PFSK-1 (cell line): ENCODE data around the gene RGS4.

Experiments used
- FOXP2 ChIP-seq: optimal IDR thresholded peaks from 2 replicates; pipeline ENCODE3; 2011; ENCODE audit warnings: borderline replicate concordance, control low read depth, inconsistent platforms; ENCODE audit not compliant: insufficient read depth; ENCODE audit errors: extremely low read length, extremely low read depth
- POLR2AphosphoS5 ChIP-seq: IDR thresholded peaks from 2 replicates; pipeline ENCODE4 v1.6.1; 2012; ENCODE audit warnings: low read depth, mild to moderate bottlenecking, control low read depth, low read length, moderate library complexity
- SIN3A ChIP-seq: IDR thresholded peaks from 2 replicates; pipeline ENCODE4 v1.6.1; 2012; ENCODE audit warnings: mild to moderate bottlenecking, low read length, moderate library complexity, borderline replicate concordance; ENCODE audit not compliant: insufficient read depth
- TAF1 ChIP-seq: IDR thresholded peaks from 2 replicates; pipeline ENCODE4 v1.6.1; 2012; ENCODE audit warnings: low read length, control low read depth, borderline replicate concordance; ENCODE audit not compliant: insufficient read depth
- TF ChIP-seq, protein P1 (sequence below), 2 experiments: IDR thresholded peaks; 2 replicates each; pipeline versions ENCODE4 v1.6.1 to v1.8.0; 2011 to 2012; ENCODE audit warnings: low read depth in 2 of 2, low read length in 2 of 2, control low read depth in 1 of 2, inconsistent platforms in 1 of 2, mild to moderate bottlenecking in 1 of 2, moderate library complexity in 1 of 2; ENCODE audit not compliant: insufficient read depth in 1 of 2

Gene RGS4

GRCh38 chr1:163055005-163055404, 14.2 kb upstream of the RGS4 start:
- TF ChIP-seq POLR2AphosphoS5 (no peak), TAF1 (no peak), FOXP2 (no peak), SIN3A (no peak)
- TF ChIP-seq, protein P1, sequence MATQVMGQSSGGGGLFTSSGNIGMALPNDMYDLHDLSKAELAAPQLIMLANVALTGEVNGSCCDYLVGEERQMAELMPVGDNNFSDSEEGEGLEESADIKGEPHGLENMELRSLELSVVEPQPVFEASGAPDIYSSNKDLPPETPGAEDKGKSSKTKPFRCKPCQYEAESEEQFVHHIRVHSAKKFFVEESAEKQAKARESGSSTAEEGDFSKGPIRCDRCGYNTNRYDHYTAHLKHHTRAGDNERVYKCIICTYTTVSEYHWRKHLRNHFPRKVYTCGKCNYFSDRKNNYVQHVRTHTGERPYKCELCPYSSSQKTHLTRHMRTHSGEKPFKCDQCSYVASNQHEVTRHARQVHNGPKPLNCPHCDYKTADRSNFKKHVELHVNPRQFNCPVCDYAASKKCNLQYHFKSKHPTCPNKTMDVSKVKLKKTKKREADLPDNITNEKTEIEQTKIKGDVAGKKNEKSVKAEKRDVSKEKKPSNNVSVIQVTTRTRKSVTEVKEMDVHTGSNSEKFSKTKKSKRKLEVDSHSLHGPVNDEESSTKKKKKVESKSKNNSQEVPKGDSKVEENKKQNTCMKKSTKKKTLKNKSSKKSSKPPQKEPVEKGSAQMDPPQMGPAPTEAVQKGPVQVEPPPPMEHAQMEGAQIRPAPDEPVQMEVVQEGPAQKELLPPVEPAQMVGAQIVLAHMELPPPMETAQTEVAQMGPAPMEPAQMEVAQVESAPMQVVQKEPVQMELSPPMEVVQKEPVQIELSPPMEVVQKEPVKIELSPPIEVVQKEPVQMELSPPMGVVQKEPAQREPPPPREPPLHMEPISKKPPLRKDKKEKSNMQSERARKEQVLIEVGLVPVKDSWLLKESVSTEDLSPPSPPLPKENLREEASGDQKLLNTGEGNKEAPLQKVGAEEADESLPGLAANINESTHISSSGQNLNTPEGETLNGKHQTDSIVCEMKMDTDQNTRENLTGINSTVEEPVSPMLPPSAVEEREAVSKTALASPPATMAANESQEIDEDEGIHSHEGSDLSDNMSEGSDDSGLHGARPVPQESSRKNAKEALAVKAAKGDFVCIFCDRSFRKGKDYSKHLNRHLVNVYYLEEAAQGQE (IDR thresholded peaks at IDR 0.05; ENCODE audit: insufficient read depth in 1 of 2, low read depth in 2 of 2, low read length in 2 of 2): no peak

DNA sequence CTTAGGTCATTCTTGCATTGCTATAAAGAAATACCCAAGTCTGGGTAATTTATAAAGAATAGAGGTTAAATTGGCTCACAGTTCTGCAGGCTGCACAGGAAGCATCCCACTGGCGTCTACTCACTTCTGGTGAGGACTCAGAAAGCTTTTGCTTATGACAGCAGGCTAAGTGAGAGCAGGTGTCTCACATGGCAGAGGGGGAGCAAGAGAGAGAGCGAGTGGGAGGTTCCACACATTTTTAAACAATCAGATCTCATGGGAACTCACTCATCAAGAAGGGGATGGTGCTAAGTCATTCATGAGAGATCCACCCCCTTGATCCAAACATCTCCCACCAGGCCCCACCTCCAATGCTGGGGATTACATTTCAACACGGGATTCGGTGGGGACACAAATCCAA, 13.6 kb upstream of the RGS4 start:
- TF ChIP-seq POLR2AphosphoS5 (0 out of 2 replicates have a peak, but pooled peaks have one; percentile 49), FOXP2 (no peak), TAF1 (no peak), SIN3A (peak; percentile 66; the same call in 1 of the 2 replicates)
- TF ChIP-seq, protein P1 (IDR thresholded peaks at IDR 0.05; ENCODE audit: insufficient read depth in 1 of 2, low read depth in 2 of 2, low read length in 2 of 2): no peak

GRCh38 chr1:163056831-163057230, 12.3 kb upstream of the RGS4 start:
- TF ChIP-seq POLR2AphosphoS5 (no peak), FOXP2 (no peak)
- TF ChIP-seq, protein P1 (IDR thresholded peaks at IDR 0.05; ENCODE audit: insufficient read depth in 1 of 2, low read depth in 2 of 2, low read length in 2 of 2): no peak

DNA sequence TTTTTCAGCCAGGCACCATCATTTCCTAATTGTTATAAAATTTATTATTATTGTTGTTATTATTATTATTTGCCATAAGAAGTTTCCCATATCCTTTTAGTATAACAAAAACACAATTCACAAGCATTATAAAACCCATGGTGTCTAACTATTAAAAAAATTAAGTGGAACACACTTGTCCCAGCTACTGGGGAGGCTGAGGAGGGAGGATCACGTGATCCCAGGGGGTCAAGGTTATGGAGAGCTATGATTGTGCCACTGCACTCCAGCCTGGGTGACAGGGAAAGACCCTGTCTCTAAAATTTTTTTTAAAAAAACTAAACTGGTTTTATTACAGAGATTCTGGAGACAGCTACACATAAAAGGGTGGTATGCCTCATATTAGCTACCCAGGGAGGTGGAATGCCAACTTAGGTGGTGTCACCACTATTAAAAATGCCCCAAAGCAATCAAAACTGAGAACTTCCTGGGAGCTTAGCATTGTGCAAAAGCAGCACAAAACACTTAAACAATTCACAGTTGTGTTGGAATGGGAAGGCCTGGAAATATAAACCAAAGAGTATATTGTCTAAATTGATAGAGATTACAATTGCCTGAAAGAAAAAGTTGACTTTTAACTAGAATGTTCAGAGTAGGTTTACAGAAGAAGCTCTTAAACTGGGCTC, 8.7 kb upstream of the RGS4 start:
- no peak for TF ChIP-seq POLR2AphosphoS5
- TF ChIP-seq, protein P1 (IDR thresholded peaks at IDR 0.05; ENCODE audit: insufficient read depth in 1 of 2, low read depth in 2 of 2, low read length in 2 of 2): no peak

DNA sequence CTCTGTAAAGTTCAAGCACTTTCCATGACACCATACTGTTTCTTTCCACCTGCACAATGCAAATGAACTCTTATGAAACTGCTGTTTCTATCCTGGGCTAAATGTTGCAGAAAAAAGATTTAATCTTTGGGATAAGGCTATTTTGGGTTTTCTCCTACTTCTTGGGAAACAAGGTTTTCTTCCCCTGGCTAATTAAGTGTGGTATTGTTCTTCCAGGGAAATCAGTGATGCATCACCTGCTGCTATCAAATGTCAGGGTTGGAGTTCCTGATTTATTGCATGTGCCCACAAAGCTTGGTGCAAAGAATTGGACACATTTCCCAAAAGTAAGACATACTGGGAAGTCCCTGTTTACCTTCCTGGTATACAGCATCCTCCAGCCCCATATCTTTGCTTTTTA, 6.0 kb upstream of the RGS4 start:
- TF ChIP-seq POLR2AphosphoS5 (no peak), FOXP2 (no peak), TAF1 (no peak), SIN3A (no peak)
- TF ChIP-seq, protein P1 (IDR thresholded peaks at IDR 0.05; ENCODE audit: insufficient read depth in 1 of 2, low read depth in 2 of 2, low read length in 2 of 2): no peak
